22Rv1 (cell line): ENCODE results near the gene EML4.

Experiments
- CTCF ChIP-seq: fragments of 450-650 bp; IDR thresholded peaks from 2 replicates; pipeline ENCODE4 v1.5.1; 2017; ENCODE audit warnings: mild to moderate bottlenecking
- ZFX ChIP-seq: fragments of 450-650 bp; IDR thresholded peaks from 2 replicates; pipeline ENCODE4 v1.6.1; 2017; ENCODE audit warnings: antibody characterized with exemption, borderline replicate concordance

GRCh38 chr2:42378415-42378814 lies 209.3 kb downstream of the EML4 start:
- TF ChIP-seq CTCF (no peak), ZFX (no peak)
